Subcutaneous adipose tissue (tissue), 4 donors: ENCODE measurements around the gene VPS45. TPM values are rescaled to one million over a fixed set of nuclear protein-coding genes. Genes with fewer than 3 reads are reported as not detected.

Experiments
- total RNA-seq, 4 donors: library from RNA; depleted of rRNA; stranded (reverse); fragments of >200 nt; gene quantifications; one replicate each; pipeline ENCODE4 v1.1.0, GENCODE V29; 2016
- TF ChIP-seq, protein P1 (sequence below): fragments of 450-650 bp; IDR thresholded peaks from one replicate; pipeline ENCODE4 v1.5.1; 2016; ENCODE audit warnings: low read depth, mild to moderate bottlenecking, control low read depth, antibody characterized with exemption, moderate library complexity

Gene VPS45
- total RNA-seq, 4 donors from 2014 or later, result 28.1 to 54.6 (median 38.4) TPM

- TF ChIP-seq, protein P1, sequence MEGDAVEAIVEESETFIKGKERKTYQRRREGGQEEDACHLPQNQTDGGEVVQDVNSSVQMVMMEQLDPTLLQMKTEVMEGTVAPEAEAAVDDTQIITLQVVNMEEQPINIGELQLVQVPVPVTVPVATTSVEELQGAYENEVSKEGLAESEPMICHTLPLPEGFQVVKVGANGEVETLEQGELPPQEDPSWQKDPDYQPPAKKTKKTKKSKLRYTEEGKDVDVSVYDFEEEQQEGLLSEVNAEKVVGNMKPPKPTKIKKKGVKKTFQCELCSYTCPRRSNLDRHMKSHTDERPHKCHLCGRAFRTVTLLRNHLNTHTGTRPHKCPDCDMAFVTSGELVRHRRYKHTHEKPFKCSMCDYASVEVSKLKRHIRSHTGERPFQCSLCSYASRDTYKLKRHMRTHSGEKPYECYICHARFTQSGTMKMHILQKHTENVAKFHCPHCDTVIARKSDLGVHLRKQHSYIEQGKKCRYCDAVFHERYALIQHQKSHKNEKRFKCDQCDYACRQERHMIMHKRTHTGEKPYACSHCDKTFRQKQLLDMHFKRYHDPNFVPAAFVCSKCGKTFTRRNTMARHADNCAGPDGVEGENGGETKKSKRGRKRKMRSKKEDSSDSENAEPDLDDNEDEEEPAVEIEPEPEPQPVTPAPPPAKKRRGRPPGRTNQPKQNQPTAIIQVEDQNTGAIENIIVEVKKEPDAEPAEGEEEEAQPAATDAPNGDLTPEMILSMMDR, result no peak
Observed at GRCh38 chr1:150034336-150034735, 33.2 kb upstream of the VPS45 start.

- TF ChIP-seq, protein P1, result no peak
Observed at GRCh38 chr1:150049926-150050325, 17.6 kb upstream of the VPS45 start.

- TF ChIP-seq, protein P1, result no peak
Observed at GRCh38 chr1:150051089-150051373, 16.5 kb upstream of the VPS45 start.

DNA sequence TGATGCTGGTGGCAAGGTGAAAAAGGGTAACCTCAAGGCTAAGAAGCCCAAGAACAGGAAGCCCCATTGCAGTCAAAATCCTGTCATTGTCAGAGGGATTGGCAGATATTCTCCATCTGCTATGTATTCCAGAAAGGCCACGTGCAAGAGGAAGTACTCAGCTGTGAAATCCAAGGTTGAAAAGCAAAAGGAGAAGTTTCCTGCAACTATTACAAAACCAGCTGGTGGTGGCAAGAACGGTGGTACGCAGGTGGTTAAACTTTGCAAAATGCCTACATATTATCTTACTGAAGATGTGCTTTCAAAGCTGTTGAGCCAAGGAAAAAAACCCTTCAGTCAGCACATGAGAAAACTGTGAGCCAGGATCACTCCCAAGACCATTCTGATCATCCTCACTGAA lies 13.7 kb upstream of the VPS45 start:
- TF ChIP-seq, protein P1, result no peak

DNA sequence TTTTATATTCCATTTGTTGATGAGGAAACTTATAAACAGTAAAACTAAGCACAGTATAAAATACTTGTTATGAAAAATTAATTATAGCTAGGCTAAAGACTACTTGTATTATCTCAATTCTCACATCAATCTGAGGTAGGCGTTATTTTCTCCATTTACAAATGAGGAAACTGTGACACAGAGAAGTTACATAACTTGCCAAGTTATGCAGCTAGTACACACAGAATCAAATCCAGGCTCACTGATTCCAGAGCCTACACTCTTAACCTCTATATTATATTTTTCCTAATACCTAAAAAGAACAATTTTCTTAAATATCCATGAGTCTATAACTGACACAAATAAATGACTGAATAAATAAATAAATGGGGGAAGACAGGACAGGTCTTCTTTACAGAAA lies 11.2 kb upstream of the VPS45 start:
- TF ChIP-seq, protein P1, result no peak

- TF ChIP-seq, protein P1, result no peak
Observed at GRCh38 chr1:150060260-150060659, 7.3 kb upstream of the VPS45 start.

DNA sequence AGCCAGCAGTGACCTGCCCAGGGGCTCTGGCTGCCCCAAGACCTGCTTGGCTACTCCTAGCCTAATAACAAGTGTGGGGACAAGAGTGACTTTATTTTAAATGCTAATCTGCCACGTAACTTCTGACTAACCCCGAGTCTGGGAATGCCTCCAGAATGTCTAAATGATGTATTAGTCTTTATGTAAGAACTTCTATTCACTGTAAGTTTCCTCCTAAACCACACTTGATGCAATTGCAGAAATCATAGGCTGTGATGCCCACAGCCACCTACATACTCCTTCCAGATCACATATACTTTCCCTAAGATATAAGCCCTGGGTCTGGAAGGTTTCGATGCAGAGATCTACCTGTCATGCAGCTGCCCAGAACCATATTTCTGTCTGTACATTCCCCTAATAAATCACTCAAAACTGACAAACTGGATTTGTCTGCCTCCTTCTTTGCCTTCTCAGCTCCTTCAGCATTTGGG lies 5.9 kb upstream of the VPS45 start:
- TF ChIP-seq, protein P1, result no peak

DNA sequence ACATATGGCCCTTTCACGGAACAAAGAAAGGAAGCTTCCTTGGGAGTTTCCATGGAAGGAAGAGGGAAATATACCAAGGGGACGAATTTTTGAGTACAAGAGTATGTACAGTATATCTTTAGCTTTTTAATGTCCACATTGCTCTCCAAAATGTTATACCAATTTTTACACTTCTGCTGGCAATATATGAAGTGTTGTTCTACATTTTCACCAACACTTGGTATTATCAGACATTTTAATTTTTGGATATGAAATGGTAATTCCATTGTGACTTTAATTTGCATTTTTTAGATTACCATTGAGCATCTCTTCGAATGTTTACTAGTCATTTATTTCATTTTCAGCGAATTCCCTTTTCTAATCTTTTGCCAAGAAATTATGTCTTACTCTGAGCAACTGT lies 5.5 kb upstream of the VPS45 start:
- TF ChIP-seq, protein P1, result no peak
